PC-3 (cell line): ENCODE measurements around the gene TMEM117. TPM values are rescaled to one million over a fixed set of nuclear protein-coding genes. Genes with fewer than 3 reads are reported as not detected.

Experiments used
- ATAC-seq: fragments of 200-7000 bp; cut with Tn5 transposase; 2 replicates; pipeline ENCODE4 v1.9.1; 2020; ENCODE audit warnings: mild to moderate bottlenecking, moderate library complexity
- BruUV-seq: library from RNA; stranded (reverse); fragments of 400-500 nt; replicated peaks from 2 replicates; lab custom pipeline; 2021; lab: Mats Ljungman, UMichigan
- CTCF ChIA-PET: fragments of 300-600 bp; sonication (Branson Sonifier 250); formaldehyde crosslinking; loops from one replicate; lab custom pipeline; 2022; ENCODE audit warnings: antibody characterized with exemption; lab: Charles Lee
- POLR2A ChIA-PET: fragments of 300-600 bp; sonication (Branson Sonifier 250); formaldehyde crosslinking; loops from one replicate; lab custom pipeline; 2022; ENCODE audit warnings: antibody characterized with exemption; ENCODE audit not compliant: unreplicated experiment; lab: Charles Lee
- DNase-seq: peaks from one replicate; pipeline ENCODE4 v3.0.0-alpha.2; 2015
- H2AFZ ChIP-seq: fragments of 300-600 bp; sonication (generic); 2 replicates; pipeline ENCODE4 v1.6.0; 2016; ENCODE audit warnings: antibody characterized with exemption, low read length
- H3F3A ChIP-seq: fragments of 300-600 bp; sonication (generic); one replicate; pipeline ENCODE4 v1.6.0; 2017; ENCODE audit warnings: antibody characterized with exemption, low read length, control low read depth, mild to moderate bottlenecking; ENCODE audit not compliant: unreplicated experiment
- H3K27ac ChIP-seq: fragments of 300-600 bp; sonication (generic); 2 replicates; pipeline ENCODE4 v1.5.1; 2016; ENCODE audit warnings: mild to moderate bottlenecking, low read length
- H3K27me3 ChIP-seq: fragments of 300-600 bp; sonication (generic); 2 replicates; pipeline ENCODE4 v1.6.1; 2016; ENCODE audit warnings: low read length, mixed read lengths
- H3K36me3 ChIP-seq: fragments of 300-600 bp; sonication (generic); 2 replicates; pipeline ENCODE4 v1.6.1; 2016; ENCODE audit warnings: low read depth, mixed run types, low read length, mixed read lengths
- H3K4me1 ChIP-seq: fragments of 300-600 bp; sonication (generic); 2 replicates; pipeline ENCODE4 v1.5.1; 2016; ENCODE audit warnings: low read length; ENCODE audit not compliant: insufficient read depth
- H3K4me2 ChIP-seq: fragments of 300-600 bp; sonication (generic); 2 replicates; pipeline ENCODE4 v1.6.0; 2016; ENCODE audit warnings: low read length
- H3K4me3 ChIP-seq: fragments of 300-600 bp; sonication (generic); 2 replicates; pipeline ENCODE4 v1.5.1; 2016; ENCODE audit warnings: mild to moderate bottlenecking, low read length, mixed read lengths
- H3K79me2 ChIP-seq: fragments of 300-600 bp; sonication (generic); 2 replicates; pipeline ENCODE4 v1.6.1; 2017; ENCODE audit warnings: low read length, mixed read lengths
- H3K9ac ChIP-seq: fragments of 300-600 bp; sonication (generic); 2 replicates; pipeline ENCODE4 v1.6.0; 2016; ENCODE audit warnings: mild to moderate bottlenecking, low read length
- H3K9me2 ChIP-seq: fragments of 300-600 bp; sonication (generic); replicated peaks from 2 replicates; pipeline ENCODE4 v1.6.1; 2016; ENCODE audit warnings: mixed run types, low read length, mixed read lengths
- H3K9me3 ChIP-seq: fragments of 300-600 bp; sonication (generic); 2 replicates; pipeline ENCODE4 v1.6.1; 2016; ENCODE audit warnings: low read length, mixed read lengths
- H4K20me1 ChIP-seq: fragments of 300-600 bp; sonication (generic); 2 replicates; pipeline ENCODE4 v1.6.1; 2016; ENCODE audit warnings: low read length, mixed read lengths
- EZH2 ChIP-seq: fragments of 300-600 bp; sonication (generic); IDR thresholded peaks from one replicate; pipeline ENCODE4 v1.6.1; 2017; ENCODE audit warnings: antibody characterized with exemption, mild to moderate bottlenecking, low read length; ENCODE audit not compliant: unreplicated experiment
- EZH2phosphoT487 ChIP-seq: fragments of 300-600 bp; sonication (generic); IDR thresholded peaks from 2 replicates; pipeline ENCODE4 v1.6.1; 2018; ENCODE audit warnings: mild to moderate bottlenecking, antibody characterized with exemption, low read length, borderline replicate concordance
- intact Hi-C: fragments of 100-400 bp; cut with micrococcal nuclease; formaldehyde crosslinking; loops from 2 replicates; pipeline ENCODE4 v1.9.0; 2023
- total RNA-seq: library from RNA; depleted of rRNA; stranded (reverse); fragments of >200 nt; gene quantifications from 2 replicates; pipeline ENCODE4 v1.2.3, GENCODE V29; 2014
- TF ChIP-seq, protein P1 (sequence below): fragments of 300-600 bp; sonication (generic); conservative IDR thresholded peaks from 2 replicates; pipeline ENCODE4 v1.5.1; 2017; ENCODE audit warnings: antibody characterized with exemption, low read depth, mild to moderate bottlenecking, low read length

TMEM117 gene
- total RNA-seq, 1 experiment from 2014 or later, result 9.0 TPM

GRCh38 chr12:44159216-44159615 lies 323.3 kb downstream of the TMEM117 start:
- CTCF ChIA-PET, result no interaction called here
- Histone ChIP-seq H3K27me3 (no peaks in the 10 kb centered on the region), H3K9me3 (no peaks in the 10 kb centered on the region), H3F3A (no peaks in the 10 kb centered on the region), H3K4me1 (no peaks in the 10 kb centered on the region), H3K79me2 (no peaks in the 10 kb centered on the region), H3K9me2 (no peaks in the 10 kb centered on the region), H3K4me3 (no peak overlapping the region), H3K9ac (no peak overlapping the region), H4K20me1 (no peaks in the 10 kb centered on the region), H3K36me3 (no peaks in the 10 kb centered on the region), H3K4me2 (no peak overlapping the region), H3K27ac (no peak overlapping the region), H2AFZ (no peak overlapping the region)
- no peak for DNase-seq
- TF ChIP-seq, protein P1, sequence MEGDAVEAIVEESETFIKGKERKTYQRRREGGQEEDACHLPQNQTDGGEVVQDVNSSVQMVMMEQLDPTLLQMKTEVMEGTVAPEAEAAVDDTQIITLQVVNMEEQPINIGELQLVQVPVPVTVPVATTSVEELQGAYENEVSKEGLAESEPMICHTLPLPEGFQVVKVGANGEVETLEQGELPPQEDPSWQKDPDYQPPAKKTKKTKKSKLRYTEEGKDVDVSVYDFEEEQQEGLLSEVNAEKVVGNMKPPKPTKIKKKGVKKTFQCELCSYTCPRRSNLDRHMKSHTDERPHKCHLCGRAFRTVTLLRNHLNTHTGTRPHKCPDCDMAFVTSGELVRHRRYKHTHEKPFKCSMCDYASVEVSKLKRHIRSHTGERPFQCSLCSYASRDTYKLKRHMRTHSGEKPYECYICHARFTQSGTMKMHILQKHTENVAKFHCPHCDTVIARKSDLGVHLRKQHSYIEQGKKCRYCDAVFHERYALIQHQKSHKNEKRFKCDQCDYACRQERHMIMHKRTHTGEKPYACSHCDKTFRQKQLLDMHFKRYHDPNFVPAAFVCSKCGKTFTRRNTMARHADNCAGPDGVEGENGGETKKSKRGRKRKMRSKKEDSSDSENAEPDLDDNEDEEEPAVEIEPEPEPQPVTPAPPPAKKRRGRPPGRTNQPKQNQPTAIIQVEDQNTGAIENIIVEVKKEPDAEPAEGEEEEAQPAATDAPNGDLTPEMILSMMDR, result no peak
- POLR2A ChIA-PET, result no interaction called here
- intact Hi-C loops, result no loop called here
- no peak for ATAC-seq
- no TSS peak for BruUV-seq

GRCh38 chr12:44159862-44160261 lies 324.0 kb downstream of the TMEM117 start:
- H4K20me1 ChIP-seq, result no peaks in the 10 kb centered on the region
- ChIA-PET CTCF (no interaction called here), POLR2A (no interaction called here)
- no peak overlapping the region for H2AFZ ChIP-seq
- H3K9me2 ChIP-seq, result no peaks in the 10 kb centered on the region
- no peak overlapping the region for H3K9ac ChIP-seq
- intact Hi-C loops, result no loop called here
- no peak for DNase-seq
- no peak overlapping the region for H3K4me2 ChIP-seq
- no peaks in the 10 kb centered on the region for H3K27me3 ChIP-seq
- no peak overlapping the region for H3K4me3 ChIP-seq
- BruUV-seq, result no TSS peak
- no peaks in the 10 kb centered on the region for H3K79me2 ChIP-seq
- no peaks in the 10 kb centered on the region for H3F3A ChIP-seq
- ATAC-seq, result no peak
- no peaks in the 10 kb centered on the region for H3K4me1 ChIP-seq
- H3K36me3 ChIP-seq, result no peaks in the 10 kb centered on the region
- no peak overlapping the region for H3K27ac ChIP-seq
- no peaks in the 10 kb centered on the region for H3K9me3 ChIP-seq
- no peak for TF ChIP-seq EZH2
- TF ChIP-seq, protein P1, result no peak

DNA sequence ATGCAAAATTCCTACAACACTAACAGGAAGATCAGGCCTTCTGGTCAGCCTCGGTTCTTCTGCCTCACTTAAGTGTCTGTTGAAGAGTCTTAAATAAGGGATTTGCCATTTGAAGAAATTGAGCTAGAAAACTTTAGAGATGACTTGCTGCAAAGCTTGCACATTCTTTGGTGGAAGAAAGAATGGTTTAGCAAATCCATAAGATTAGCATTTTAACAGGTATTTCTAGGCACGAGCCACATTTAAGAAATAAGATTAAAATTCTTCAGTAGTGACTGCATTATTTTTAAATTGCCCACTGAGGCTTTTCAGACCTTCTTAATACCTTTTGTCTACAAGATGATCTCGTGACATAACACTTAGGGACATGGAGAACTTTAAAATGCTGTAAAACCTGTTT lies 327.1 kb downstream of the TMEM117 start:
- CTCF ChIA-PET, result no interaction called here
- Histone ChIP-seq H3K4me2 (no peak overlapping the region), H3K9me2 (no peaks in the 10 kb centered on the region), H3K79me2 (no peaks in the 10 kb centered on the region), H3K4me3 (no peak overlapping the region), H3K27ac (no peak overlapping the region), H3K9me3 (no peaks in the 10 kb centered on the region), H3K4me1 (no peaks in the 10 kb centered on the region), H3K9ac (no peak overlapping the region), H3K27me3 (no peaks in the 10 kb centered on the region), H2AFZ (no peak overlapping the region), H3K36me3 (no peaks in the 10 kb centered on the region), H4K20me1 (no peaks in the 10 kb centered on the region), H3F3A (no peaks in the 10 kb centered on the region)
- POLR2A ChIA-PET, result no interaction called here
- no peak for DNase-seq
- ATAC-seq, result no peak
- TF ChIP-seq, protein P1, result no peak
- TF ChIP-seq EZH2 (no peak), EZH2phosphoT487 (no peak)
- intact Hi-C loops, result no loop called here
- no TSS peak for BruUV-seq
